Measurements from ENCODE around the gene WDR35. TPM values are rescaled to one million over a fixed set of nuclear protein-coding genes. Genes with fewer than 3 reads are reported as not detected.

The WDR35 gene
- total RNA-seq, 1 experiment from 2014 or later: 15.5 TPM

DNA sequence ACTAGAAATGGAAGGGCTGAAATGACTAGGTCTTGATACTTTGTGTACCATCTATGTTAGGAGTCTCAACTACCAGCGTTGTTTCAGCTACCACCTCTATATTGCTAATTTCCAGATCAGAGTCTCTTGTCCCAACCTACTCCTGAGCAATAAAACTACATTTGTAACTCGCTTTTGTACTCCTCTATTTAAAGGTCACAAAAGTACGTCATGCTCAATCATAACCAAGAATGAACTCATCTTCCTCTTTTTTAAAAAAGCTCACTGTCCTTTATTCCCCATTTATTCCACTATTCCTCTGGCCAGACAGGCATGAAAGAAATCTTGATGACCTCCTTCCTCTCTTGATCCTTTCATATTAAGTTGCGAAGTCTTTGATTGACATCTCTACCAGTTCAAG, 33.8 kb upstream of the WDR35 start:
- no peaks in the 10 kb centered on the region for H3K4me1 Mint-ChIP-seq
- H3K27me3 Mint-ChIP-seq (ENCODE audit: low read depth): peaks cover 2% of the 10 kb centered on the region; the same call in 1 of the 2 replicates
- ChIA-PET CTCF (no interaction called here), POLR2A (no interaction called here)
- no peak for DNase-seq (ENCODE audit: low spot score)
- H3K36me3 Mint-ChIP-seq: peaks cover 40% of the 10 kb centered on the region
- H3K27ac Mint-ChIP-seq: no peak overlapping the region
- no peak for ATAC-seq
- no peak for TF ChIP-seq ZNF396 (CRISPR knock-in tag; IDR thresholded peaks at IDR 0.05; ENCODE audit: borderline replicate concordance)
- no peak for TF ChIP-seq TEAD1 (CRISPR knock-in tag; IDR thresholded peaks at IDR 0.05)
- no peak for TF ChIP-seq ZNF219 (CRISPR knock-in tag; IDR thresholded peaks at IDR 0.05; ENCODE audit: borderline replicate concordance)
- TF ChIP-seq MYBL2 (CRISPR knock-in tag; IDR thresholded peaks at IDR 0.05): no peak
- no peak for TF ChIP-seq HMGA2 (CRISPR knock-in tag; IDR thresholded peaks at IDR 0.05)
- no peak for TF ChIP-seq RORB (CRISPR knock-in tag; IDR thresholded peaks at IDR 0.05)
- TF ChIP-seq, protein P1, sequence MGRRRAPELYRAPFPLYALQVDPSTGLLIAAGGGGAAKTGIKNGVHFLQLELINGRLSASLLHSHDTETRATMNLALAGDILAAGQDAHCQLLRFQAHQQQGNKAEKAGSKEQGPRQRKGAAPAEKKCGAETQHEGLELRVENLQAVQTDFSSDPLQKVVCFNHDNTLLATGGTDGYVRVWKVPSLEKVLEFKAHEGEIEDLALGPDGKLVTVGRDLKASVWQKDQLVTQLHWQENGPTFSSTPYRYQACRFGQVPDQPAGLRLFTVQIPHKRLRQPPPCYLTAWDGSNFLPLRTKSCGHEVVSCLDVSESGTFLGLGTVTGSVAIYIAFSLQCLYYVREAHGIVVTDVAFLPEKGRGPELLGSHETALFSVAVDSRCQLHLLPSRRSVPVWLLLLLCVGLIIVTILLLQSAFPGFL (CRISPR knock-in tag; IDR thresholded peaks at IDR 0.05; ENCODE audit: borderline replicate concordance): no peak
- TF ChIP-seq, protein P2, sequence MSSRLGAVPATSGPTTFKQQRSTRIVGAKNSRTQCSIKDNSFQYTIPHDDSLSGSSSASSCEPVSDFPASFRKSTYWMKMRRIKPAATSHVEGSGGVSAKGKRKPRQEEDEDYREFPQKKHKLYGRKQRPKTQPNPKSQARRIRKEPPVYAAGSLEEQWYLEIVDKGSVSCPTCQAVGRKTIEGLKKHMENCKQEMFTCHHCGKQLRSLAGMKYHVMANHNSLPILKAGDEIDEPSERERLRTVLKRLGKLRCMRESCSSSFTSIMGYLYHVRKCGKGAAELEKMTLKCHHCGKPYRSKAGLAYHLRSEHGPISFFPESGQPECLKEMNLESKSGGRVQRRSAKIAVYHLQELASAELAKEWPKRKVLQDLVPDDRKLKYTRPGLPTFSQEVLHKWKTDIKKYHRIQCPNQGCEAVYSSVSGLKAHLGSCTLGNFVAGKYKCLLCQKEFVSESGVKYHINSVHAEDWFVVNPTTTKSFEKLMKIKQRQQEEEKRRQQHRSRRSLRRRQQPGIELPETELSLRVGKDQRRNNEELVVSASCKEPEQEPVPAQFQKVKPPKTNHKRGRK (CRISPR knock-in tag; IDR thresholded peaks at IDR 0.05; ENCODE audit: borderline replicate concordance): no peak
- TF ChIP-seq ZNF263 (CRISPR knock-in tag; IDR thresholded peaks at IDR 0.05; ENCODE audit: low read depth): no peak
- TF ChIP-seq CBFB (CRISPR knock-in tag; IDR thresholded peaks at IDR 0.05; ENCODE audit: low read depth): no peak
- TF ChIP-seq, protein P3, sequence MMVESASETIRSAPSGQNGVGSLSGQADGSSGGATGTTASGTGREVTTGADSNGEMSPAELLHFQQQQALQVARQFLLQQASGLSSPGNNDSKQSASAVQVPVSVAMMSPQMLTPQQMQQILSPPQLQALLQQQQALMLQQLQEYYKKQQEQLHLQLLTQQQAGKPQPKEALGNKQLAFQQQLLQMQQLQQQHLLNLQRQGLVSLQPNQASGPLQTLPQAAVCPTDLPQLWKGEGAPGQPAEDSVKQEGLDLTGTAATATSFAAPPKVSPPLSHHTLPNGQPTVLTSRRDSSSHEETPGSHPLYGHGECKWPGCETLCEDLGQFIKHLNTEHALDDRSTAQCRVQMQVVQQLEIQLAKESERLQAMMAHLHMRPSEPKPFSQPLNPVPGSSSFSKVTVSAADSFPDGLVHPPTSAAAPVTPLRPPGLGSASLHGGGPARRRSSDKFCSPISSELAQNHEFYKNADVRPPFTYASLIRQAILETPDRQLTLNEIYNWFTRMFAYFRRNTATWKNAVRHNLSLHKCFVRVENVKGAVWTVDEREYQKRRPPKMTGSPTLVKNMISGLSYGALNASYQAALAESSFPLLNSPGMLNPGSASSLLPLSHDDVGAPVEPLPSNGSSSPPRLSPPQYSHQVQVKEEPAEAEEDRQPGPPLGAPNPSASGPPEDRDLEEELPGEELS (CRISPR knock-in tag; IDR thresholded peaks at IDR 0.05): no peak
- TF ChIP-seq, protein P4, sequence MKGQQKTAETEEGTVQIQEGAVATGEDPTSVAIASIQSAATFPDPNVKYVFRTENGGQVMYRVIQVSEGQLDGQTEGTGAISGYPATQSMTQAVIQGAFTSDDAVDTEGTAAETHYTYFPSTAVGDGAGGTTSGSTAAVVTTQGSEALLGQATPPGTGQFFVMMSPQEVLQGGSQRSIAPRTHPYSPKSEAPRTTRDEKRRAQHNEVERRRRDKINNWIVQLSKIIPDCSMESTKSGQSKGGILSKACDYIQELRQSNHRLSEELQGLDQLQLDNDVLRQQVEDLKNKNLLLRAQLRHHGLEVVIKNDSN (CRISPR knock-in tag; IDR thresholded peaks at IDR 0.05): no peak
- no peak for TF ChIP-seq TP53 (CRISPR knock-in tag; IDR thresholded peaks at IDR 0.05)
- TF ChIP-seq PRDM15 (CRISPR knock-in tag; IDR thresholded peaks at IDR 0.05): no peak
- TF ChIP-seq, protein P5, sequence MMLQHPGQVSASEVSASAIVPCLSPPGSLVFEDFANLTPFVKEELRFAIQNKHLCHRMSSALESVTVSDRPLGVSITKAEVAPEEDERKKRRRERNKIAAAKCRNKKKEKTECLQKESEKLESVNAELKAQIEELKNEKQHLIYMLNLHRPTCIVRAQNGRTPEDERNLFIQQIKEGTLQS (CRISPR knock-in tag; conservative IDR thresholded peaks at IDR 0.05): no peak
- TF ChIP-seq, protein P6, sequence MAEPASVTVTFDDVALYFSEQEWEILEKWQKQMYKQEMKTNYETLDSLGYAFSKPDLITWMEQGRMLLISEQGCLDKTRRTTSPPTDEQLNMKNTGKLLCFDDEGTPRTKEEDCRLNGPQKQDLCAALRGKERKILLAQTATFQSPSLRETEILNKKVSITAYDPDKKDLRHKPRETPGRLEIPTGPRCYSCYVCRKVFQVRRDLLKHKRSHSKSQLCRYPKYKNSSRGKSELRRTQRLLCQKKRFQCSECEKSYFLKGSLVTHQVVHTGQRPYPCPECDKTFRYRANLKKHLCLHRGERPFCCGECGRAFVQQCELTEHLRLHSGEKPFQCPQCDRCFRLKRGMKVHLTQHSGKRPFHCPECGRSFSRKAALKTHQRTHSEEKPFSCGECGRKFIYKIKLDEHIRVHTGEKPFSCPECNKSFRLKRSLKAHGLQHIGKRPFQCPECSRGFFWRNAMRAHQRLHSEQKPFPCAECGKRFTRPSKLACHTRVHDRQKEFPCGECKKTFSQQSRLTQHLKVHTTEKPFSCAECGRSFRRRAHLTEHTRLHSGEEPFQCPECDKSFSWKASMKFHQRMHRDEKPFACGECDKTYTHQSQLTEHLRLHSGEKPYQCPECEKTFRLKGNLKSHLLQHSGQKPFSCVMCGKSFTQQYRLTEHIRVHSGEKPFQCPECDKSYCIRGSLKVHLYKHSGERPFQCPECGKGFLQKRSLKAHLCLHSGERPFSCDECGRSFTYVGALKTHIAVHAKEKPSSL (CRISPR knock-in tag; conservative IDR thresholded peaks at IDR 0.05): no peak
- TF ChIP-seq ATF2 (CRISPR knock-in tag; IDR thresholded peaks at IDR 0.05; ENCODE audit: borderline replicate concordance, low read depth): no peak
- no peak overlapping the region for H3K4me3 Mint-ChIP-seq
- peaks cover 44% of the 10 kb centered on the region for H3K9me3 Mint-ChIP-seq
